ENCODE measurements around the gene MYDGF.

DNA sequence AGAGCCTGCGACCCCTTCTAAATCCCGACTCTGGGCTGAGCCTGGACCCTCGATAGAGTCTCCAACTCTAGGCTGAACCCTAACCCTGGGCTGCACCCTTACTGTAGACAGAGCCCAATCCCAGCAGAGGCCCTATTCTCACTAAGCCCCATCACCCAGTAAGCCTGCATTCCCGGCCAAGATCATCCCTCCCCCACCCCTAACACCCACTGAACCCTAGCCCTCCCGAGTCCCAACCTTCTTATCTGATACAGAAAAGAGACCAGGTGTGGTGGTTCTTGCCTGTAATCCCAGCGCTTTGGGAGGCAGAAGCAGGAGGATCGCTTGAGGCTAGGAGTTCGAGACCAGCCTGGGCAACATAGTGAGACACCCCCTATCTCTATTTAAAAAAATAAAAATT is 33.4 kb downstream of the MYDGF start:
- TF ChIP-seq POLR2A (IDR thresholded peaks at IDR 0.05) (no peak), CTCF (IDR thresholded peaks at IDR 0.05) (no peak)
